CD4-positive, alpha-beta T cell (primary cell): Measurements from ENCODE around the gene FBXL3. TPM values are rescaled to one million over a fixed set of nuclear protein-coding genes. Genes with fewer than 3 reads are reported as not detected.
A peak's percentile ranks its signal among the peaks of the same experiment; 100 is the strongest.

ENCODE experiments used
- ATAC-seq: fragments of 200-7000 bp; cut with Tn5 transposase; one replicate; pipeline ENCODE4 v1.10.0; 2022; ENCODE audit warnings: mild to moderate bottlenecking; ENCODE audit not compliant: poor library complexity
- CTCF ChIA-PET: fragments of 350-600 bp; sonication (Branson Sonifier 250); formaldehyde crosslinking; loops from one replicate; lab custom pipeline; 2021; ENCODE audit warnings: antibody characterized with exemption, inconsistent platforms; lab: Charles Lee
- POLR2A ChIA-PET: fragments of 350-600 bp; sonication (Branson Sonifier 250); formaldehyde crosslinking; loops from one replicate; lab custom pipeline; 2021; ENCODE audit warnings: antibody characterized with exemption, inconsistent platforms; lab: Charles Lee
- DNase-seq, 14 experiments: peaks; one replicate each; pipeline ENCODE4 v3.0.0-alpha.2; 2013 to 2020; ENCODE audit warnings: mixed read lengths in 2 of 14
- H3K27ac ChIP-seq, 2 donors: one replicate each; pipeline versions ENCODE4 v1.5.1 to v1.7.0; 2013; ENCODE audit warnings: low read length in 2 of 2, low read depth in 1 of 2, mild to moderate bottlenecking in 1 of 2
- H3K27me3 ChIP-seq, 2 experiments: 1 replicate in 1 of 2; 2 replicates in 1 of 2; pipeline versions ENCODE4 v1.6.1 to v1.7.0; 2013; ENCODE audit warnings: low read length in 2 of 2, control low read depth in 1 of 2, mild to moderate bottlenecking in 1 of 2, moderate library complexity in 1 of 2; ENCODE audit not compliant: insufficient read depth in 2 of 2, control insufficient read depth in 1 of 2
- H3K36me3 ChIP-seq: one replicate; pipeline ENCODE4 v1.6.1; 2013; ENCODE audit warnings: low read length, control low read depth; ENCODE audit not compliant: insufficient read depth
- H3K4me1 ChIP-seq: one replicate; pipeline ENCODE4 v1.6.1; 2013; ENCODE audit warnings: low read length, control low read depth; ENCODE audit not compliant: insufficient read depth
- H3K4me3 ChIP-seq: one replicate; pipeline ENCODE4 v1.5.1; 2013; ENCODE audit warnings: mild to moderate bottlenecking, low read length, moderate library complexity
- H3K9me3 ChIP-seq, 2 experiments: 1 replicate in 1 of 2; 2 replicates in 1 of 2; pipeline versions ENCODE4 v1.6.1 to v1.7.0; 2013; ENCODE audit warnings: low read length in 2 of 2, mild to moderate bottlenecking in 2 of 2, control low read depth in 1 of 2, moderate library complexity in 1 of 2; ENCODE audit not compliant: control insufficient read depth in 1 of 2, insufficient read depth in 1 of 2
- H3K27ac Mint-ChIP-seq: one replicate; pipeline ENCODE4 v1.8.0; 2020; ENCODE audit warnings: mixed read lengths
- H3K27me3 Mint-ChIP-seq: one replicate; pipeline ENCODE4 v1.8.0; 2021; ENCODE audit warnings: mixed read lengths
- H3K36me3 Mint-ChIP-seq: one replicate; pipeline ENCODE4 v1.8.0; 2021; ENCODE audit warnings: low read depth, mixed read lengths
- H3K4me1 Mint-ChIP-seq: one replicate; pipeline ENCODE4 v1.8.0; 2021; ENCODE audit warnings: low read depth, mixed read lengths
- H3K4me3 Mint-ChIP-seq: one replicate; pipeline ENCODE4 v1.8.0; 2020; ENCODE audit warnings: mild to moderate bottlenecking, mixed read lengths
- H3K9me3 Mint-ChIP-seq: one replicate; pipeline ENCODE4 v1.8.0; 2020; ENCODE audit warnings: mixed read lengths
- intact Hi-C, 2 experiments: fragments of 100-400 bp; cut with DNase I in 1 of 2; cut with micrococcal nuclease in 1 of 2; formaldehyde crosslinking; loops; one replicate each; pipeline versions ENCODE4 v1.15.1 to v1.9.0; 2023 to 2025; cut with DNase I, micrococcal nuclease
- total RNA-seq, 174 experiments: library from RNA in 2 of 174; stranded (reverse) in 2 of 174; gene quantifications; one replicate each; pipeline ENCODE4 v1.2.3 and lab custom pipeline; 2021 to 2026
- TF ChIP-seq, protein P1 (sequence below): fragments of 200-600 bp; IDR thresholded peaks from one replicate; pipeline ENCODE4 v1.8.0; 2022; ENCODE audit warnings: antibody characterized with exemption, mild to moderate bottlenecking

The FBXL3 gene
- total RNA-seq, 2 experiments from 2014 or later: 88.7 to 90.4 TPM

DNA sequence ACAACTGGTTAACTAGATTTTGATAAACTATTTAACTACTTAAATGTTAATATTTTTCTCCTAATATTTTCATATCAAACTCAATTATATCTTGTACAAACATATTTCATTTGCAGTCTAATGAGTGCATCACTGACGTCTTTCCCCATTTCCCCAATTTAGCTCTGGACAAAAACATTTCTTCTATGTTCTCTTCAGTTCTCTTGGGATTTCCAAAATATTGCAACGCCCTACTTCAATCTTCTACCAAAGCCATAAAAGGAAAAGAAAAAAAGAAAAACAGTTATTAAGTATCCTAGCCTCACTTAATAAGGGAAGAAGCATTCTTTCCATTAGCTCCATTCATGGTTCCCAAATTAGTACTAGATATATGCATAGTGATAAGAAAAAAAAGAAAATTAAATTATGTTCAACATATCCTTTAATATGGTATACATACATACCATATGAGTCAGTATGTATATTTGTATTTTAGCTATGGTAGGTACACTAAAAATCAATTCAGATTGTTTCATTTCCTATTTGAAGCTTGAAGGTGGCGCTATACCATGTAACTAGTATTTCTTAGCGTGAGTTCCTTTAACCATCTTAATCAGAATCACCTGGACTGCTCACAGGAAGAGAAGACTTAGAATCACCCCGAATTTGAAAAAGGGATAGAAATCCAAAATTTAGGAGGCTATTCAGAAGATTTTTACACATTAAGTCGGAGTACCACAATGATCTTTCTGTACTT, 9.9 kb downstream of the FBXL3 start:
- ATAC-seq (no peak), DNase-seq (peak in 1 of 14 experiments; percentile 15)
- CTCF ChIA-PET: interaction anchor here (1.2 to 1.5 kb wide), 2 partner anchors 8 to 9 kb away, joined by 3 to 5 read pairs; no protein-coding TSS in a partner anchor
- POLR2A ChIA-PET: interaction anchor here (1.5 to 6.3 kb wide), 2 partner anchors 9 to 24 kb away, joined by 5 to 63 read pairs; partner anchors contain the start of gene FBXL3
- Mint-ChIP-seq H3K4me3 (no peak overlapping the region), H3K27ac (peak overlapping the region; percentile 61), H3K27me3 (no peaks in the 10 kb centered on the region), H3K36me3 (peaks cover 94% of the 10 kb centered on the region), H3K4me1 (peaks cover 78% of the 10 kb centered on the region), H3K9me3 (no peaks in the 10 kb centered on the region)
- TF ChIP-seq, protein P1, sequence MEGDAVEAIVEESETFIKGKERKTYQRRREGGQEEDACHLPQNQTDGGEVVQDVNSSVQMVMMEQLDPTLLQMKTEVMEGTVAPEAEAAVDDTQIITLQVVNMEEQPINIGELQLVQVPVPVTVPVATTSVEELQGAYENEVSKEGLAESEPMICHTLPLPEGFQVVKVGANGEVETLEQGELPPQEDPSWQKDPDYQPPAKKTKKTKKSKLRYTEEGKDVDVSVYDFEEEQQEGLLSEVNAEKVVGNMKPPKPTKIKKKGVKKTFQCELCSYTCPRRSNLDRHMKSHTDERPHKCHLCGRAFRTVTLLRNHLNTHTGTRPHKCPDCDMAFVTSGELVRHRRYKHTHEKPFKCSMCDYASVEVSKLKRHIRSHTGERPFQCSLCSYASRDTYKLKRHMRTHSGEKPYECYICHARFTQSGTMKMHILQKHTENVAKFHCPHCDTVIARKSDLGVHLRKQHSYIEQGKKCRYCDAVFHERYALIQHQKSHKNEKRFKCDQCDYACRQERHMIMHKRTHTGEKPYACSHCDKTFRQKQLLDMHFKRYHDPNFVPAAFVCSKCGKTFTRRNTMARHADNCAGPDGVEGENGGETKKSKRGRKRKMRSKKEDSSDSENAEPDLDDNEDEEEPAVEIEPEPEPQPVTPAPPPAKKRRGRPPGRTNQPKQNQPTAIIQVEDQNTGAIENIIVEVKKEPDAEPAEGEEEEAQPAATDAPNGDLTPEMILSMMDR: no peak
- Histone ChIP-seq H3K36me3 (peaks cover 87% of the 10 kb centered on the region), H3K4me1 (peaks cover 16% of the 10 kb centered on the region), H3K27me3 (no peaks in the 10 kb centered on the region), H3K4me3 (no peak overlapping the region), H3K27ac (no peak overlapping the region), H3K9me3 (no peaks in the 10 kb centered on the region)
- intact Hi-C loops: no loop called here

DNA sequence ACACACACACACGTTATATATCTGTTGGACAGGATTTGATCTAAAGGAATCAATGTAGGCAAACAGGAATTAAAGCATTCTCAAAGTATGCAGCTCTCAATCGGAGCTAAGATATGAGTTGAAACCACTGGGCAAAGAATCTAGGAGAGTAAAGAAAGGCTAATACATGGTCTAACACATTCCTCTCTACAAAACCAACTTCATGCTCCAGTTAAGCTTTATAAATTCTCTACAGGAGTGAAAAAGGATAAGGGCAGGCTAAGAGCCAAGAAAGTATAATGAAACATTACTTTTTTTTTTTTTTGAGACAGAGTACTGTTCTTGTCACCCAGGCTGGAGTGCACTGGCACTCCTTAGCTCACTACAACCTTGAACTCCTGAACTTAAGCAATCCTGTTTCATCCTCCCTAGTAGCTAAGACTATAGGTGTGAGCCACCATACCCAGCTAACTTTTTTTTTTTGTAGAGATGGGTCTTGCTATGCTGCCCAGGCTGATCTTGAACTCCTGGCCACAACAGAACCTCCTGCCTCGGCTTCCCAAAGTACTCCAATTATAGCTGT, 10.6 kb downstream of the FBXL3 start:
- CTCF ChIA-PET: interaction anchor here (1.2 to 1.5 kb wide), 2 partner anchors 9 to 10 kb away, joined by 3 to 5 read pairs; no protein-coding TSS in a partner anchor
- DNase-seq: no peak
- no peak for ATAC-seq
- no peaks in the 10 kb centered on the region for H3K27me3 Mint-ChIP-seq
- Histone ChIP-seq H3K36me3 (peaks cover 89% of the 10 kb centered on the region), H3K9me3 (no peaks in the 10 kb centered on the region), H3K4me3 (no peak overlapping the region), H3K27ac (no peak overlapping the region), H3K4me1 (peaks cover 16% of the 10 kb centered on the region), H3K27me3 (no peaks in the 10 kb centered on the region)
- intact Hi-C loops: no loop called here
- TF ChIP-seq, protein P1: no peak
- no peaks in the 10 kb centered on the region for H3K9me3 Mint-ChIP-seq
- peaks cover 94% of the 10 kb centered on the region for H3K36me3 Mint-ChIP-seq
- no peak overlapping the region for H3K4me3 Mint-ChIP-seq
- POLR2A ChIA-PET: interaction anchor here (1.5 to 6.3 kb wide), 2 partner anchors 10 to 24 kb away, joined by 5 to 63 read pairs; partner anchors contain the start of gene FBXL3
- peaks cover 71% of the 10 kb centered on the region for H3K4me1 Mint-ChIP-seq
- peak overlapping the region; percentile 61 for H3K27ac Mint-ChIP-seq

DNA sequence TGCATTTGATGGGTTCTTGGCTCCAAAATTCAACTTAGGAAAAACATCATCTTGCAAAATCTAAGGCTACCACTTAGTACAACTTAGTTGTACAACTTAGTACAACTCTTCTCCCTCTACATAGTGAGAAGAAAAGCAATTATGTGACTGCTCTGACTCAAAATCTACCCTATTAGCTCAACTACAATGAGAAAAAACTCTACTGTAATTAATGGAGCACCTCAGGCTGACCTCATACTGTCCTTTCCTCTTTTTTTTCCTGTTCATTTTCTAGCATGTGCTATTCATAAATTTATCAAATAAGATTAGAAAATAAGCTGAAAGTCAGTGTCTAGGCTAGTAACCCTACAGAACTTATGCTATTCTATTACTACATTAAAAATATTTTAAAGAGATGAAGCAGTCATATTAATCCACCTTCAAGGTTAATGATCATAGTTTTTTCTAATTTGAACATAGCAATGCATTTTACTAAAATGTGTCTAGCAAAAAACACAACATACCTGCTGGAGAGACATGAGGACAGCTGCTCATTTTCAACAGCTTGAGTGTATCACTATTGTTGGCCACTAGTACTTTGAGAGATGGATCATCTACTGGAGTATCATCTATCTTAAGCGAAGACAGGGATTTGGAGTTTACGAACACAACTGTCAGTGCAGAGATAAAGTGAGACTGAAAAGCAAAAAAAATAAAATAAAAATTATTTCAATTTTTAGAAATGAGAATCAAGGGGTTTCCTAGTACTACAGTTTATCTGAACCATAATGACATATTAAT, 11.9 kb downstream of the FBXL3 start:
- no peaks in the 10 kb centered on the region for H3K27me3 Mint-ChIP-seq
- no peaks in the 10 kb centered on the region for H3K9me3 ChIP-seq
- TF ChIP-seq, protein P1: no peak
- CTCF ChIA-PET: interaction anchor here (1.9 kb wide), 1 partner anchor 13 kb away, joined by 4 read pairs; no protein-coding TSS in a partner anchor
- no peaks in the 10 kb centered on the region for H3K9me3 Mint-ChIP-seq
- H3K36me3 ChIP-seq: peaks cover 90% of the 10 kb centered on the region
- H3K27ac Mint-ChIP-seq: peak overlapping the region; percentile 15
- DNase-seq (no peak), ATAC-seq (no peak)
- peaks cover 11% of the 10 kb centered on the region for H3K4me1 ChIP-seq
- H3K27ac ChIP-seq: no peak overlapping the region
- H3K36me3 Mint-ChIP-seq: peaks cover 97% of the 10 kb centered on the region
- intact Hi-C loops: no loop called here
- H3K4me3 ChIP-seq: no peak overlapping the region
- peaks cover 59% of the 10 kb centered on the region for H3K4me1 Mint-ChIP-seq
- POLR2A ChIA-PET: interaction anchor here (1.1 to 6.3 kb wide), 2 partner anchors 11 to 310 kb away, joined by 3 to 63 read pairs; partner anchors contain the start of gene FBXL3
- H3K4me3 Mint-ChIP-seq: no peak overlapping the region
- H3K27me3 ChIP-seq: no peaks in the 10 kb centered on the region
